Measurements from ENCODE around the gene EMSY. TPM values are rescaled to one million over a fixed set of nuclear protein-coding genes. Genes with fewer than 3 reads are reported as not detected.

The EMSY gene
- total and polyA plus RNA-seq, 2 of the 13 experiments (the other 11 are each of a cell fraction or from before 2014, with no cell fraction given): 11.6 to 18.5 TPM

DNA sequence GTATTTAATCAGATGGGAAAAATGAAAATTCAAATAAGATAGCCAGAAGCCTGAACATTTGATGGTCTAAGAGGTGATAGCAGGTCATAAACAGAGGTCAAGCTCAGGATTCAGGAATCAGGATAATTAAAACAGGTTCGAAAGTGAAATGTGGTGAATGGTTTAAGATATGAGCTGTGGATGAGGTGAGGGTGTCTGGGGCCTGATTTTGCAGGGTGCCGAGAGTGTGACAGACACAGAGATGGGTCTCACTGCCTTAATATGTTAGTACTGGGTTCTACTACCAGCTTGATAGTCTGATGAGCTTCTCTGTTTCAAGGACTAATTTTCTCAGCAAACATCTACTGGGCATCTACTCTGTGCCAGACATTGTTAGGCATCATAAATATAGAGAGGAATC lies 19.9 kb upstream of the EMSY start (continued):
- TF ChIP-seq, protein P1, sequence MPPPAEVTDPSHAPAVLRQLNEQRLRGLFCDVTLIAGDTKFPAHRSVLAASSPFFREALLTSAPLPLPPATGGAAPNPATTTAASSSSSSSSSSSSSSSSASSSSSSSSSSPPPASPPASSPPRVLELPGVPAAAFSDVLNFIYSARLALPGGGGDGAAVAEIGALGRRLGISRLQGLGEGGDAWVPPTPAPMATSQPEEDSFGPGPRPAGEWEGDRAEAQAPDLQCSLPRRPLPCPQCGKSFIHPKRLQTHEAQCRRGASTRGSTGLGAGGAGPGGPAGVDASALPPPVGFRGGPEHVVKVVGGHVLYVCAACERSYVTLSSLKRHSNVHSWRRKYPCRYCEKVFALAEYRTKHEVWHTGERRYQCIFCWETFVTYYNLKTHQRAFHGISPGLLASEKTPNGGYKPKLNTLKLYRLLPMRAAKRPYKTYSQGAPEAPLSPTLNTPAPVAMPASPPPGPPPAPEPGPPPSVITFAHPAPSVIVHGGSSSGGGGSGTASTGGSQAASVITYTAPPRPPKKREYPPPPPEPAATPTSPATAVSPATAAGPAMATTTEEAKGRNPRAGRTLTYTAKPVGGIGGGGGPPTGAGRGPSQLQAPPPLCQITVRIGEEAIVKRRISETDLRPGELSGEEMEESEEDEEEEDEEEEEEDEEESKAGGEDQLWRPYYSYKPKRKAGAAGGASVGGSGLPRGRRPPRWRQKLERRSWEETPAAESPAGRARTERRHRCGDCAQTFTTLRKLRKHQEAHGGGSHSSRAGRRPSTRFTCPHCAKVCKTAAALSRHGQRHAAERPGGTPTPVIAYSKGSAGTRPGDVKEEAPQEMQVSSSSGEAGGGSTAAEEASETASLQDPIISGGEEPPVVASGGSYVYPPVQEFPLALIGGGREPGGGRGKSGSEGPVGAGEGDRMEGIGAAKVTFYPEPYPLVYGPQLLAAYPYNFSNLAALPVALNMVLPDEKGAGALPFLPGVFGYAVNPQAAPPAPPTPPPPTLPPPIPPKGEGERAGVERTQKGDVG (CRISPR knock-in tag; IDR thresholded peaks at IDR 0.05; ENCODE audit: borderline replicate concordance): no peak
- no peak for TF ChIP-seq ZNF749 (CRISPR knock-in tag; IDR thresholded peaks at IDR 0.05; ENCODE audit: borderline replicate concordance)
- TF ChIP-seq NR2F2 (IDR thresholded peaks at IDR 0.05; ENCODE audit: borderline replicate concordance, low read depth): no peak
- TF ChIP-seq ZNF562 (CRISPR knock-in tag; IDR thresholded peaks at IDR 0.05; ENCODE audit: borderline replicate concordance): no peak
- TF ChIP-seq ZBTB37 (CRISPR knock-in tag; IDR thresholded peaks at IDR 0.05): no peak
- no peak for TF ChIP-seq NFE2 (CRISPR knock-in tag; IDR thresholded peaks at IDR 0.05)
- no peak for TF ChIP-seq SNRNP70 (IDR thresholded peaks at IDR 0.05; ENCODE audit: low read depth, low read length)
- TF ChIP-seq MBD4 (IDR thresholded peaks at IDR 0.05; ENCODE audit: borderline replicate concordance, low read length): no peak

GRCh38 chr11:76426660-76427059 lies 18.2 kb upstream of the EMSY start:
- intact Hi-C loops (cut with micrococcal nuclease; ENCODE audit: unreplicated experiment) (no loop called here), in situ Hi-C loops (cut with HindIII; ENCODE audit: extremely low pct_ligation_motif_present, low pct_unique_long_range_greater_than_20kb) (no loop called here)
- DNase-seq (ENCODE audit: low spot score) (no peak), ATAC-seq (no peak), FAIRE-seq (no peak)
- Histone ChIP-seq H4K20me1 (ENCODE audit: insufficient read depth, low read length) (no peaks in the 10 kb centered on the region), H3K9me3 (ENCODE audit: low read length) (no peaks in the 10 kb centered on the region), H3K9ac (ENCODE audit: insufficient read depth, low read depth, low read length) (no peak overlapping the region), H3K27me3 (ENCODE audit: control insufficient read depth in 1 of 2, insufficient read depth in 2 of 2, low read length in 2 of 2) (peaks cover 1 to 13% of the 10 kb centered on the region in 2 experiments; a peak in 1 of 5 replicates), H3K27ac (ENCODE audit: extremely low read length, insufficient read depth, low read length) (no peak overlapping the region), H3K4me1 (ENCODE audit: insufficient read depth, low read length) (no peaks in the 10 kb centered on the region), H3K4me3 (replicated peaks in 1 of 3; ENCODE audit: insufficient read depth in 1 of 3, low read depth in 2 of 3, low read length in 3 of 3) (no peak overlapping the region), H3K4me2 (ENCODE audit: low read depth, low read length) (no peak overlapping the region), H2AFZ (ENCODE audit: low read length) (no peak overlapping the region), H3K79me2 (ENCODE audit: insufficient read depth, low read length) (no peaks in the 10 kb centered on the region), H3K36me3 (replicated peaks in 1 of 2; ENCODE audit: control insufficient read depth in 1 of 2, insufficient read depth in 2 of 2, low read length in 2 of 2) (no peaks in the 10 kb centered on the region)
- POLR2A ChIA-PET: no interaction called here
- CTCF ChIA-PET (ENCODE audit: low intra/inter-chr PET ratio, low total read pairs): no interaction called here
- no TSS peak for BruUV-seq (replicated peaks)
- TF ChIP-seq, protein P2, sequence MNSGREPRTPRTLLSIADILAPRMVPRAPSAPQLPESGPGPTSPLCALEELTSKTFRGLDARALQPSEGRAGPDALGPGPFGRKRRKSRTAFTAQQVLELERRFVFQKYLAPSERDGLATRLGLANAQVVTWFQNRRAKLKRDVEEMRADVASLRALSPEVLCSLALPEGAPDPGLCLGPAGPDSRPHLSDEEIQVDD (CRISPR knock-in tag; IDR thresholded peaks at IDR 0.05; ENCODE audit: borderline replicate concordance): no peak
- no peak for TF ChIP-seq SMAD3 (CRISPR knock-in tag; IDR thresholded peaks at IDR 0.05)
- TF ChIP-seq, protein P3, sequence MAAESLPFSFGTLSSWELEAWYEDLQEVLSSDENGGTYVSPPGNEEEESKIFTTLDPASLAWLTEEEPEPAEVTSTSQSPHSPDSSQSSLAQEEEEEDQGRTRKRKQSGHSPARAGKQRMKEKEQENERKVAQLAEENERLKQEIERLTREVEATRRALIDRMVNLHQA (CRISPR knock-in tag; IDR thresholded peaks at IDR 0.05): no peak
- TF ChIP-seq, protein P4, sequence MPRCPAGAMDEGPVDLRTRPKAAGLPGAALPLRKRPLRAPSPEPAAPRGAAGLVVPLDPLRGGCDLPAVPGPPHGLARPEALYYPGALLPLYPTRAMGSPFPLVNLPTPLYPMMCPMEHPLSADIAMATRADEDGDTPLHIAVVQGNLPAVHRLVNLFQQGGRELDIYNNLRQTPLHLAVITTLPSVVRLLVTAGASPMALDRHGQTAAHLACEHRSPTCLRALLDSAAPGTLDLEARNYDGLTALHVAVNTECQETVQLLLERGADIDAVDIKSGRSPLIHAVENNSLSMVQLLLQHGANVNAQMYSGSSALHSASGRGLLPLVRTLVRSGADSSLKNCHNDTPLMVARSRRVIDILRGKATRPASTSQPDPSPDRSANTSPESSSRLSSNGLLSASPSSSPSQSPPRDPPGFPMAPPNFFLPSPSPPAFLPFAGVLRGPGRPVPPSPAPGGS (CRISPR knock-in tag; IDR thresholded peaks at IDR 0.05): no peak
- no peak for TF ChIP-seq ZNF205 (CRISPR knock-in tag; IDR thresholded peaks at IDR 0.05)
- no peak for TF ChIP-seq ARHGAP35 (CRISPR knock-in tag; IDR thresholded peaks at IDR 0.05; ENCODE audit: borderline replicate concordance)
